Measurements from ENCODE around the gene KIAA1671. TPM values are rescaled to one million over a fixed set of nuclear protein-coding genes. Genes with fewer than 3 reads are reported as not detected.

Gene KIAA1671
- total and polyA plus RNA-seq, 2 of the 4 experiments (the other 2 are of a cell fraction) = 0.02 TPM; not detected in 1

GRCh38 chr22:25050566-25050965 lies 98.0 kb downstream of the KIAA1671 start:
- H3K9me1 ChIP-seq (ENCODE audit: insufficient read depth, low read length) = no peaks in the 10 kb centered on the region
- TF ChIP-seq ELK1 (IDR thresholded peaks at IDR 0.05; ENCODE audit: borderline replicate concordance, low read depth, low read length) = no peak
- no peak for TF ChIP-seq BHLHE40 (IDR thresholded peaks at IDR 0.05; ENCODE audit: low read depth, low read length)
- no peak for TF ChIP-seq MAZ (IDR thresholded peaks at IDR 0.05; ENCODE audit: borderline replicate concordance, low read depth, low read length)
- TF ChIP-seq, protein P1, sequence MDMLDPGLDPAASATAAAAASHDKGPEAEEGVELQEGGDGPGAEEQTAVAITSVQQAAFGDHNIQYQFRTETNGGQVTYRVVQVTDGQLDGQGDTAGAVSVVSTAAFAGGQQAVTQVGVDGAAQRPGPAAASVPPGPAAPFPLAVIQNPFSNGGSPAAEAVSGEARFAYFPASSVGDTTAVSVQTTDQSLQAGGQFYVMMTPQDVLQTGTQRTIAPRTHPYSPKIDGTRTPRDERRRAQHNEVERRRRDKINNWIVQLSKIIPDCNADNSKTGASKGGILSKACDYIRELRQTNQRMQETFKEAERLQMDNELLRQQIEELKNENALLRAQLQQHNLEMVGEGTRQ (IDR thresholded peaks at IDR 0.05; ENCODE audit: low read depth, low read length) = no peak
- no peak for TF ChIP-seq FOS (IDR thresholded peaks at IDR 0.05; ENCODE audit: low read depth, low read length)
- no peak for TF ChIP-seq NFE2L2 (IDR thresholded peaks at IDR 0.05; ENCODE audit: low read depth, low read length)
- no peak for TF ChIP-seq CEBPB (IDR thresholded peaks at IDR 0.05; ENCODE audit: low read depth, low read length)
- TF ChIP-seq CHD1 (IDR thresholded peaks at IDR 0.05; ENCODE audit: low read depth, low read length) = no peak
- TF ChIP-seq RFX5 (IDR thresholded peaks at IDR 0.05; ENCODE audit: low read depth, low read length) = no peak
- no peak for TF ChIP-seq RCOR1 (IDR thresholded peaks at IDR 0.05; ENCODE audit: insufficient replicate concordance, low read length)
- no peak for TF ChIP-seq POLR2A (IDR thresholded peaks at IDR 0.05; ENCODE audit: low read depth, low read length)
- no peak for TF ChIP-seq MAFK (IDR thresholded peaks at IDR 0.05; ENCODE audit: low read depth, low read length)
- no peak for TF ChIP-seq RAD21 (IDR thresholded peaks at IDR 0.05; ENCODE audit: low read length)
- no peak for TF ChIP-seq MXI1 (IDR thresholded peaks at IDR 0.05; ENCODE audit: borderline replicate concordance, low read depth, low read length)
- no peak for TF ChIP-seq SMC3 (IDR thresholded peaks at IDR 0.05; ENCODE audit: low read depth, low read length)
- no peak for TF ChIP-seq CTCF (conservative IDR thresholded peaks at IDR 0.05; ENCODE audit: low read depth, low read length)
- no TSS peak for BruUV-seq (replicated peaks)

More at GRCh38 chr22:25050566-25050965, 98.0 kb downstream of the KIAA1671 start:
- POLR2A ChIA-PET (ENCODE audit: unreplicated experiment) = no interaction called here
- Histone ChIP-seq H4K5ac (ENCODE audit: low read depth, low read length) (no peak overlapping the region), H2BK20ac (ENCODE audit: low read depth, low read length) (no peak overlapping the region), H4K20me1 (ENCODE audit: insufficient read depth, low read length) (no peaks in the 10 kb centered on the region), H3K9me3 (ENCODE audit: control insufficient read depth, insufficient read depth, low read length) (no peaks in the 10 kb centered on the region), H3K18ac (ENCODE audit: low read depth, low read length) (no peak overlapping the region), H2BK120ac (ENCODE audit: low read depth, low read length) (no peak overlapping the region), H3K4ac (ENCODE audit: low read depth, low read length) (no peak overlapping the region), H2BK5ac (ENCODE audit: low read depth, low read length, poor library complexity, severe bottlenecking) (no peak overlapping the region), H3K9ac (ENCODE audit: low read depth, low read length) (no peak overlapping the region), H2BK15ac (ENCODE audit: low read depth, low read length) (no peak overlapping the region), H2AK5ac (ENCODE audit: low read depth, low read length) (no peak overlapping the region), H3K4me2 (ENCODE audit: low read depth, low read length) (no peak overlapping the region), H3K27ac (ENCODE audit: insufficient read depth, low read length) (no peak overlapping the region), H3K79me1 (ENCODE audit: low read depth in 1 of 2, low read length in 2 of 2) (no peaks in the 10 kb centered on the region), H3K23ac (ENCODE audit: low read depth, low read length) (no peak overlapping the region), H3K4me3 (ENCODE audit: insufficient read depth, low read depth, low read length) (no peak overlapping the region), H3K36me3 (ENCODE audit: control insufficient read depth, insufficient read depth, low read length) (no peaks in the 10 kb centered on the region), H3K27me3 (ENCODE audit: control insufficient read depth, insufficient read depth, low read length) (no peaks in the 10 kb centered on the region), H3K14ac (replicated peaks; ENCODE audit: low read depth, low read length) (no peak overlapping the region), H3K56ac (ENCODE audit: extremely low read depth, insufficient read depth, low read length) (no peak overlapping the region), H2AK9ac (replicated peaks; ENCODE audit: low read depth, low read length, poor library complexity) (no peak overlapping the region), H4K8ac (ENCODE audit: low read depth in 2 of 2, low read length in 2 of 2) (no peak overlapping the region), H4K91ac (ENCODE audit: insufficient read depth, low read depth, low read length) (no peak overlapping the region), H3K4me1 (ENCODE audit: control insufficient read depth, insufficient read depth, low read length) (no peaks in the 10 kb centered on the region), H2AFZ (replicated peaks; ENCODE audit: low read length, poor library complexity) (no peak overlapping the region)
- no peak for DNase-seq
- in situ Hi-C loops (cut with MboI; ENCODE audit: low sequenced_read_pairs) = no loop called here
- intact Hi-C loops (cut with micrococcal nuclease) = no loop called here
- dilution Hi-C loops (cut with HindIII; ENCODE audit: low sequenced_read_pairs, unreplicated experiment) = no loop called here
- WGBS, 2 experiments (ENCODE audit: extremely low coverage in 2 of 2, insufficient read length in 1 of 2) = no CpG with 5 or more reads among the region's 5 CpGs
- CTCF ChIA-PET = no interaction called here
- no peak for ATAC-seq (ENCODE audit: low read depth)
